Keratinocyte (primary cell): Measurements from ENCODE around the gene KCNK18. TPM values are rescaled to one million over a fixed set of nuclear protein-coding genes. Genes with fewer than 3 reads are reported as not detected.
A peak's percentile ranks its signal among the peaks of the same experiment; 100 is the strongest.

Experiments used
- DNase-seq: peaks from one replicate; pipeline ENCODE4 v3.0.0-alpha.2; 2011; ENCODE audit warnings: low read depth, missing footprints, low spot score
- FAIRE-seq: peaks from 2 replicates; lab custom pipeline; 2011; peaks lifted over from hg19 to GRCh38; lab: Jason Lieb, UNC
- H2AFZ ChIP-seq: 2 replicates; pipeline ENCODE4 v1.6.0; 2012; ENCODE audit warnings: low read length, control low read depth, inconsistent platforms; ENCODE audit not compliant: control insufficient read depth
- H3K27ac ChIP-seq: 2 replicates; pipeline ENCODE4 v1.5.1; 2011; ENCODE audit warnings: low read length; ENCODE audit not compliant: control insufficient read depth, insufficient read depth
- H3K27me3 ChIP-seq: 3 replicates; pipeline ENCODE4 v1.6.0; 2011; ENCODE audit warnings: low read length; ENCODE audit not compliant: control insufficient read depth, insufficient read depth; ENCODE audit errors: extremely low read depth
- H3K36me3 ChIP-seq, 2 experiments: 2 replicates in 1 of 2; 3 replicates in 1 of 2; pipeline ENCODE4 v1.5.1; 2011; ENCODE audit warnings: low read length in 2 of 2, mild to moderate bottlenecking in 1 of 2; ENCODE audit not compliant: control insufficient read depth in 2 of 2, insufficient read depth in 2 of 2; ENCODE audit errors: extremely low read depth in 1 of 2
- H3K4me1 ChIP-seq: 3 replicates; pipeline ENCODE4 v1.5.1; 2011; ENCODE audit warnings: low read length; ENCODE audit not compliant: control insufficient read depth, insufficient read depth; ENCODE audit errors: extremely low read depth
- H3K4me2 ChIP-seq: 3 replicates; pipeline ENCODE4 v1.6.0; 2011; ENCODE audit warnings: low read depth, low read length; ENCODE audit not compliant: control insufficient read depth, insufficient read depth; ENCODE audit errors: extremely low read depth
- H3K4me3 ChIP-seq, 3 experiments: fragments of 200-600 bp in 1 of 3; sonication (generic) in 1 of 3; 2 replicates in 2 of 3; 3 replicates in 1 of 3; pipeline ENCODE4 v1.5.1; 2011 to 2016; ENCODE audit warnings: low read length in 3 of 3, mild to moderate bottlenecking in 3 of 3, control low read depth in 2 of 3, inconsistent platforms in 1 of 3, low read depth in 1 of 3, mixed read lengths in 1 of 3, mixed run types in 1 of 3, moderate library complexity in 1 of 3; ENCODE audit not compliant: control insufficient read depth in 2 of 3, insufficient read depth in 2 of 3; ENCODE audit errors: extremely low read depth in 1 of 3
- H3K79me2 ChIP-seq: 2 replicates; pipeline ENCODE4 v1.6.0; 2012; ENCODE audit warnings: low read length; ENCODE audit not compliant: control insufficient read depth, insufficient read depth
- H3K9ac ChIP-seq: 3 replicates; pipeline ENCODE4 v1.6.0; 2011; ENCODE audit warnings: low read length; ENCODE audit not compliant: control insufficient read depth, insufficient read depth; ENCODE audit errors: extremely low read depth
- H3K9me1 ChIP-seq: 3 replicates; pipeline ENCODE4 v1.6.0; 2011; ENCODE audit warnings: low read length; ENCODE audit not compliant: control insufficient read depth, insufficient read depth; ENCODE audit errors: extremely low read depth
- H3K9me3 ChIP-seq: 2 replicates; pipeline ENCODE4 v1.5.1; 2012; ENCODE audit warnings: low read depth, low read length; ENCODE audit not compliant: control insufficient read depth
- H4K20me1 ChIP-seq: 3 replicates; pipeline ENCODE4 v1.6.0; 2011; ENCODE audit warnings: low read length; ENCODE audit not compliant: control insufficient read depth, insufficient read depth; ENCODE audit errors: extremely low read depth
- EZH2 ChIP-seq: IDR thresholded peaks from one replicate; pipeline ENCODE4 v1.6.1; 2012; ENCODE audit warnings: inconsistent platforms, mild to moderate bottlenecking, low read length, moderate library complexity
- dilution Hi-C: fragments of 300-500 bp; cut with MboI; formaldehyde crosslinking; loops from one replicate; pipeline ENCODE4 v1.7.0; 2020; ENCODE audit warnings: low sequenced_read_pairs; ENCODE audit not compliant: extremely low pct_ligation_motif_present
- polyA plus RNA-seq, 5 experiments: library from polyadenylated mRNA; depleted of rRNA in 3 of 5; stranded (reverse) in 3 of 5; stranded (forward) in 1 of 5; unstranded in 1 of 5; fragments of >200 nt; gene quantifications; 1 replicate in 1 of 5; 2 replicates in 3 of 5; 3 replicates in 1 of 5; pipeline versions ENCODE4 v1.2.1 to v1.2.3, GENCODE V29; 2011 to 2012; ENCODE audit warnings: missing spikeins in 2 of 5, low read depth in 1 of 5, low replicate concordance in 1 of 5
- TF ChIP-seq, protein P1 (sequence below), 3 experiments: IDR thresholded peaks in 1 of 3; conservative IDR thresholded peaks in 1 of 3; optimal IDR thresholded peaks in 1 of 3; 2 replicates in 2 of 3; 3 replicates in 1 of 3; pipeline versions ENCODE3 to v1.5.1; 2011; ENCODE audit warnings: low read length in 3 of 3, mild to moderate bottlenecking in 3 of 3, moderate library complexity in 2 of 3, control low read depth in 1 of 3, inconsistent platforms in 1 of 3; ENCODE audit not compliant: insufficient read depth in 2 of 3; ENCODE audit errors: extremely low read depth in 1 of 3

Gene KCNK18
- polyA plus RNA-seq, 1 donor (not counting 4 experiments of a cell fraction or from before 2014, with no cell fraction given), result not detected

DNA sequence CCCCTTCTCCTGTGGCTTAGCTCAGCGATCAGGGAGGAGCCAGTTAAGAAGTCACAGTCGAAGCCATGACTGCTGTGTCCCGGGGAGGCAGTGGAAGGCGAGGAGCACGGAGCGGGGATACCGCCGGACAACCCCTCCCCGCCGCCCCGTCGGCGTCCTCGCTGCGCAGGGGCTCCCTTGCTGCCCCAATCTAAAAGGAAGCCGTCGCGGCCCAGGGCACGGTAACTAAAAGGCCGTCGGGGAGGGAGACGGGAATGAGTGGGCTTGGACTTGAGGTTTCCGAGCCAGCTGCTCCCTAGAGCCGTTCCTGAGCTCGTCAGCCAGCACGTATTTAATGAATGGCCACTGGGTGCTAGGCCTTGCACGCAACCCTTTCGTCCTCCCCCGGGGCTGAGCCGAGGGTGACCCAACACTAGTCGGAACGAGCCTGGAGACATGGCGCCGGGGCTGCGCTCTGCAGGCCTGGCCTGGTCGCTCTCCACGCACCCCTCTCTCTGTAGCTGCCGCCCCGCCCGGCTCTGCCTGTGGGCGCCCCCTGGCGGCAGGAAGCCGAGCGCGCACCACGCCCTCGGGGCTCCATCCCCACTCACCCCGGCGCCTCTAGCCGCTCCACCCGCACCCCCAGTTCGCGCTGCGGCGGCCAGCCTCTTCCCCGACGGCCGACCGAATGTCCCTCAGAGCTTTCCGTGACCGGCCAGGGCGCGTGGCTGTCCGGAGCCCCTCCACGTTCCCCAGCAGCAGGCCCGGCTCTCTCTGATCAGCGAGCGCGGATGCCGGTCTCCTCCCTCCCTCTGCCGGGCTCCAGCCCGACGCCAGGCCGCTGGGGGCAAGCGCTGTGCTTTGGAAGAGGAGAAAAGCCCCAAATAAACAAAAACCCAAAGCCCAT, 29.3 kb upstream of the KCNK18 start:
- no peaks in the 10 kb centered on the region for H3K9me1 ChIP-seq
- peak overlapping the region; percentile 41 for H3K4me2 ChIP-seq
- H3K27ac ChIP-seq, result no peak overlapping the region
- no peaks in the 10 kb centered on the region for H3K36me3 ChIP-seq
- no peak for FAIRE-seq
- TF ChIP-seq, protein P1, sequence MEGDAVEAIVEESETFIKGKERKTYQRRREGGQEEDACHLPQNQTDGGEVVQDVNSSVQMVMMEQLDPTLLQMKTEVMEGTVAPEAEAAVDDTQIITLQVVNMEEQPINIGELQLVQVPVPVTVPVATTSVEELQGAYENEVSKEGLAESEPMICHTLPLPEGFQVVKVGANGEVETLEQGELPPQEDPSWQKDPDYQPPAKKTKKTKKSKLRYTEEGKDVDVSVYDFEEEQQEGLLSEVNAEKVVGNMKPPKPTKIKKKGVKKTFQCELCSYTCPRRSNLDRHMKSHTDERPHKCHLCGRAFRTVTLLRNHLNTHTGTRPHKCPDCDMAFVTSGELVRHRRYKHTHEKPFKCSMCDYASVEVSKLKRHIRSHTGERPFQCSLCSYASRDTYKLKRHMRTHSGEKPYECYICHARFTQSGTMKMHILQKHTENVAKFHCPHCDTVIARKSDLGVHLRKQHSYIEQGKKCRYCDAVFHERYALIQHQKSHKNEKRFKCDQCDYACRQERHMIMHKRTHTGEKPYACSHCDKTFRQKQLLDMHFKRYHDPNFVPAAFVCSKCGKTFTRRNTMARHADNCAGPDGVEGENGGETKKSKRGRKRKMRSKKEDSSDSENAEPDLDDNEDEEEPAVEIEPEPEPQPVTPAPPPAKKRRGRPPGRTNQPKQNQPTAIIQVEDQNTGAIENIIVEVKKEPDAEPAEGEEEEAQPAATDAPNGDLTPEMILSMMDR (optimal IDR thresholded peaks at IDR 0.05 in 1 of 3, IDR thresholded peaks at IDR 0.05 in 1 of 3, conservative IDR thresholded peaks at IDR 0.05 in 1 of 3; ENCODE audit: extremely low read depth in 1 of 3, insufficient read depth in 2 of 3, low read length in 3 of 3), result peak; percentile 56 to 95 (median 81)
- peak; percentile 84 for TF ChIP-seq EZH2
- peaks cover 3% of the 10 kb centered on the region for H4K20me1 ChIP-seq
- no peak for DNase-seq
- H3K9me3 ChIP-seq, result no peaks in the 10 kb centered on the region
- peak overlapping the region; percentile 65 for H2AFZ ChIP-seq
- H3K9ac ChIP-seq, result no peak overlapping the region
- H3K27me3 ChIP-seq, result peaks cover 91% of the 10 kb centered on the region
- dilution Hi-C loops, result no loop called here
- H3K4me3 ChIP-seq, result no peak overlapping the region
- H3K4me1 ChIP-seq, result peaks cover 10% of the 10 kb centered on the region
- H3K79me2 ChIP-seq, result no peaks in the 10 kb centered on the region

DNA sequence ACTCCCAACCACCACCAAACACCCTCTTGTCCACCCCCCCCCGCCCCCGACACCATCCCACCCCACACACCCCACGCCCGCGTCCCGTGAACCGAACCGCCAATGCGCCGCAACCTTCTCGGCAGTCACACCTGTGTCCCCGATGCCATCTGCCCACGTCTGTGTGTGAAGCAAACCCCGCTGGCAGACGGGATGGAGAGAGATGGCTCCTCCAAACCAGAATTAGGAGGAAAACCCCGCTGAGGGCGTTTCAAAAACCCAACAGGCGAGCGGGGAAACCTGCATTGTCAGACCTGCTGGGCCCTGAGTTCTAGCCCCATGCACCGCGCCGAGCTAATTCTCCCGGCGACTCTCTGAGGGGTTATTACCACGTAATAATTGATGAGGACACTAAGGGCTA, 28.6 kb upstream of the KCNK18 start:
- Histone ChIP-seq H3K36me3 (no peaks in the 10 kb centered on the region), H3K27me3 (peaks cover 90% of the 10 kb centered on the region), H3K4me3 (no peak overlapping the region), H2AFZ (no peak overlapping the region), H3K27ac (no peak overlapping the region), H3K9me3 (no peaks in the 10 kb centered on the region), H3K9ac (no peak overlapping the region), H3K79me2 (no peaks in the 10 kb centered on the region), H4K20me1 (peaks cover 3% of the 10 kb centered on the region), H3K4me2 (no peak overlapping the region), H3K9me1 (no peaks in the 10 kb centered on the region), H3K4me1 (peaks cover 10% of the 10 kb centered on the region)
- TF ChIP-seq, protein P1 (optimal IDR thresholded peaks at IDR 0.05 in 1 of 3, IDR thresholded peaks at IDR 0.05 in 1 of 3, conservative IDR thresholded peaks at IDR 0.05 in 1 of 3; ENCODE audit: extremely low read depth in 1 of 3, insufficient read depth in 2 of 3, low read length in 3 of 3), result no peak
- TF ChIP-seq EZH2, result no peak
- DNase-seq (no peak), FAIRE-seq (no peak)
- dilution Hi-C loops, result no loop called here
